Measurements from ENCODE around the gene TICRR. TPM values are rescaled to one million over a fixed set of nuclear protein-coding genes. Genes with fewer than 3 reads are reported as not detected.

TICRR gene
- total and polyA plus RNA-seq, 2 of the 13 experiments (the other 11 are each of a cell fraction or from before 2014, with no cell fraction given): 4.1 to 14.3 TPM

GRCh38 chr15:89615135-89615534, 39.9 kb downstream of the TICRR start:
- Histone ChIP-seq H3K4me1 (ENCODE audit: insufficient read depth, low read length) (no peaks in the 10 kb centered on the region), H3K4me2 (ENCODE audit: low read depth, low read length) (no peak overlapping the region), H3K27me3 (ENCODE audit: control insufficient read depth in 1 of 2, insufficient read depth in 2 of 2, low read length in 2 of 2) (no peaks in the 10 kb centered on the region), H3K27ac (ENCODE audit: extremely low read length, insufficient read depth, low read length) (no peak overlapping the region), H3K36me3 (replicated peaks in 1 of 2; ENCODE audit: control insufficient read depth in 1 of 2, insufficient read depth in 2 of 2, low read length in 2 of 2) (peaks cover 23 to 83% of the 10 kb centered on the region in 2 experiments), H4K20me1 (ENCODE audit: insufficient read depth, low read length) (no peaks in the 10 kb centered on the region), H2AFZ (ENCODE audit: low read length) (no peak overlapping the region), H3K79me2 (ENCODE audit: insufficient read depth, low read length) (no peaks in the 10 kb centered on the region), H3K4me3 (replicated peaks in 1 of 3; ENCODE audit: insufficient read depth in 1 of 3, low read depth in 2 of 3, low read length in 3 of 3) (no peak overlapping the region), H3K9me3 (ENCODE audit: low read length) (no peaks in the 10 kb centered on the region; the same call in 1 of the 2 replicates), H3K9ac (ENCODE audit: insufficient read depth, low read depth, low read length) (no peak overlapping the region)
- ChIA-PET POLR2A (no interaction called here), CTCF (ENCODE audit: low intra/inter-chr PET ratio, low total read pairs) (no interaction called here)
- ATAC-seq: no peak
- DNase-seq (ENCODE audit: low spot score): no peak
- TF ChIP-seq NCOA1 (CRISPR knock-in tag; IDR thresholded peaks at IDR 0.05): no peak
- TF ChIP-seq DRAP1 (CRISPR knock-in tag; IDR thresholded peaks at IDR 0.05): no peak
- TF ChIP-seq ZNF501 (CRISPR knock-in tag; IDR thresholded peaks at IDR 0.05): no peak
- no peak for TF ChIP-seq PHF8 (CRISPR knock-in tag; IDR thresholded peaks at IDR 0.05)
- TF ChIP-seq RNF2 (conservative IDR thresholded peaks at IDR 0.05; ENCODE audit: low read depth): no peak
- no peak for TF ChIP-seq ETV6 (CRISPR knock-in tag; conservative IDR thresholded peaks at IDR 0.05)
- TF ChIP-seq KDM2A (CRISPR knock-in tag; IDR thresholded peaks at IDR 0.05; ENCODE audit: borderline replicate concordance, low read depth): no peak
- in situ Hi-C loops (cut with HindIII; ENCODE audit: extremely low pct_ligation_motif_present, low pct_unique_long_range_greater_than_20kb): no loop called here
- intact Hi-C loops (cut with micrococcal nuclease; ENCODE audit: unreplicated experiment): no loop called here
- FAIRE-seq: no peak
- 100% methylated on average over 1 of the region's 1 CpG for WGBS (ENCODE audit: low lambda C conversion rate)
- no TSS peak for BruUV-seq (replicated peaks)

- Histone ChIP-seq H3K27me3 (ENCODE audit: control insufficient read depth in 1 of 2, insufficient read depth in 2 of 2, low read length in 2 of 2) (no peaks in the 10 kb centered on the region), H4K20me1 (ENCODE audit: insufficient read depth, low read length) (no peaks in the 10 kb centered on the region), H3K4me1 (ENCODE audit: insufficient read depth, low read length) (no peaks in the 10 kb centered on the region), H2AFZ (ENCODE audit: low read length) (no peak overlapping the region), H3K79me2 (ENCODE audit: insufficient read depth, low read length) (no peaks in the 10 kb centered on the region), H3K4me3 (replicated peaks in 1 of 3; ENCODE audit: insufficient read depth in 1 of 3, low read depth in 2 of 3, low read length in 3 of 3) (no peak overlapping the region), H3K36me3 (replicated peaks in 1 of 2; ENCODE audit: control insufficient read depth in 1 of 2, insufficient read depth in 2 of 2, low read length in 2 of 2) (peaks cover 23 to 76% of the 10 kb centered on the region in 2 experiments), H3K9me3 (ENCODE audit: low read length) (no peaks in the 10 kb centered on the region; the same call in 1 of the 2 replicates), H3K4me2 (ENCODE audit: low read depth, low read length) (no peak overlapping the region), H3K27ac (ENCODE audit: extremely low read length, insufficient read depth, low read length) (no peak overlapping the region), H3K9ac (ENCODE audit: insufficient read depth, low read depth, low read length) (no peak overlapping the region)
- CTCF ChIA-PET (ENCODE audit: low intra/inter-chr PET ratio, low total read pairs): no interaction called here
- ATAC-seq (no peak), FAIRE-seq (no peak), DNase-seq (ENCODE audit: low spot score) (no peak)
- intact Hi-C loops (cut with micrococcal nuclease; ENCODE audit: unreplicated experiment) (no loop called here), in situ Hi-C loops (cut with HindIII; ENCODE audit: extremely low pct_ligation_motif_present, low pct_unique_long_range_greater_than_20kb) (no loop called here)
- no TSS peak for BruUV-seq (replicated peaks)
- POLR2A ChIA-PET: no interaction called here
- TF ChIP-seq ZNF33B (CRISPR knock-in tag; IDR thresholded peaks at IDR 0.05): no peak
- no peak for TF ChIP-seq SNAPC4 (CRISPR knock-in tag; IDR thresholded peaks at IDR 0.05)
- TF ChIP-seq ZNF331 (CRISPR knock-in tag; IDR thresholded peaks at IDR 0.05): no peak
- no peak for TF ChIP-seq ZNF263 (CRISPR knock-in tag; IDR thresholded peaks at IDR 0.05)
- no peak for TF ChIP-seq ZNF879 (CRISPR knock-in tag; IDR thresholded peaks at IDR 0.05)
- peak in 1 of 2 experiments; percentile 69; a peak in 2 of 4 replicates for TF ChIP-seq MAFK (conservative IDR thresholded peaks at IDR 0.05 in 1 of 2, IDR thresholded peaks at IDR 0.05 in 1 of 2; ENCODE audit: low read length in 2 of 2)
- TF ChIP-seq MAFF (IDR thresholded peaks at IDR 0.05; ENCODE audit: low read depth, low read length): peak; percentile 46; the same call in 1 of the 2 replicates
- 100% methylated on average over 4 of the region's 4 CpGs for WGBS (ENCODE audit: low lambda C conversion rate)
These were observed 41.0 kb downstream of the TICRR start for GRCh38 chr15:89616228-89616627.
